Psoas muscle (tissue), 8 donors: ENCODE measurements around the gene GRID1. TPM values are rescaled to one million over a fixed set of nuclear protein-coding genes. Genes with fewer than 3 reads are reported as not detected.

ENCODE experiments used
- ATAC-seq, 4 donors: fragments of 200-7000 bp; cut with Tn5 transposase; one replicate each; pipeline ENCODE4 v1.9.1; 2020; ENCODE audit warnings: moderate library complexity in 3 of 4, mild to moderate bottlenecking in 2 of 4
- DNase-seq, 2 donors: peaks; one replicate each; pipeline ENCODE4 v3.0.0-alpha.2; 2020
- H3K27ac ChIP-seq: fragments of 200-600 bp; one replicate; pipeline ENCODE4 v1.8.0; 2022
- H3K27me3 ChIP-seq, 3 donors: fragments of 200-600 bp in 1 of 3; one replicate each; pipeline versions ENCODE4 v1.6.1 to v1.8.0; 2013 to 2022; ENCODE audit warnings: low read length in 2 of 3, mild to moderate bottlenecking in 2 of 3, moderate library complexity in 1 of 3; ENCODE audit not compliant: insufficient read depth in 3 of 3
- H3K36me3 ChIP-seq, 2 donors: fragments of 200-600 bp in 1 of 2; one replicate each; pipeline versions ENCODE4 v1.6.1 to v1.8.0; 2013 to 2022; ENCODE audit warnings: low read depth in 1 of 2, mild to moderate bottlenecking in 1 of 2, moderate library complexity in 1 of 2; ENCODE audit not compliant: insufficient read depth in 1 of 2
- H3K4me1 ChIP-seq: fragments of 200-600 bp; one replicate; pipeline ENCODE4 v1.8.0; 2022
- H3K4me3 ChIP-seq: fragments of 200-600 bp; one replicate; pipeline ENCODE4 v1.8.0; 2022; ENCODE audit warnings: mild to moderate bottlenecking
- H3K9me3 ChIP-seq: fragments of 200-600 bp; one replicate; pipeline ENCODE4 v1.8.0; 2022
- CTCF ChIP-seq: fragments of 200-600 bp; IDR thresholded peaks from one replicate; pipeline ENCODE4 v1.8.0; 2022; ENCODE audit warnings: antibody characterized with exemption
- WGBS, 3 donors: extraction: QIAGEN DNeasy Blood & Tissue Kit; methylation state at CpG; one replicate each; pipeline versions ENCODE4 v1.1.6 to v1.1.7; 2013; 5-methylcytosine and 5-hydroxymethylcytosine counted together
- intact Hi-C, 2 donors: fragments of 100-400 bp; cut with DNase I; formaldehyde crosslinking; loops; one replicate each; pipeline versions ENCODE4 v1.11.0 to v1.14.2; 2022
- polyA plus RNA-seq, 3 donors: library from polyadenylated mRNA; stranded (reverse); fragments of 200-250 nt; gene quantifications; one replicate each; pipeline ENCODE4 v1.2.3, GENCODE V29; 2013
- total RNA-seq, 4 donors: library from RNA; stranded (reverse); fragmentation: NEBNext Ultra II Directional in 2 of 4; extraction: Animal tissue kit (Norgen Biotek cat#: 25700) in 2 of 4; gene quantifications; one replicate each; pipeline versions ENCODE4 v1.2.1 to v1.2.4, GENCODE V29; 2021 to 2023
- donor health status: healthy with polysubstance abuse.
- donor health status: DM: no; HTN: no; CAD: no; lungs with moderate emphysema.
- donor health status: Bipolar disorder and iron deficiency.
- donor health status: healthy.
- donor health status: DM: yes; HTN: yes; CAD: no.
- donor health status: DM: no; HTN: no; CAD: no.
- donor health status: DM: no; HTN: no; CAD: no.
- donor health status: DM: yes; HTN: yes; CAD: no.

The GRID1 gene
- total and polyA plus RNA-seq, 7 donors = 0.17 to 0.56 (median 0.24) TPM

GRCh38 chr10:86393362-86393761 lies 26.8 kb upstream of the GRID1 start:
- Histone ChIP-seq H3K36me3 (no peaks in the 10 kb centered on the region), H3K27me3 (peaks cover 0 to 15% (median 9%) of the 10 kb centered on the region in 3 donors), H3K27ac (no peak overlapping the region), H3K9me3 (no peaks in the 10 kb centered on the region), H3K4me1 (peaks cover 3% of the 10 kb centered on the region), H3K4me3 (no peak overlapping the region)
- no peak for DNase-seq
- intact Hi-C loops = no loop called here
- TF ChIP-seq CTCF = no peak
- WGBS, 3 donors = 58 to 69% (median 65%) methylated on average over 9 of the region's 9 CpGs
- no peak for ATAC-seq

GRCh38 chr10:86392723-86393094 lies 26.1 kb upstream of the GRID1 start:
- Histone ChIP-seq H3K36me3 (no peaks in the 10 kb centered on the region), H3K4me3 (no peak overlapping the region), H3K9me3 (no peaks in the 10 kb centered on the region), H3K27me3 (peaks cover 0 to 21% (median 12%) of the 10 kb centered on the region in 3 donors), H3K27ac (no peak overlapping the region), H3K4me1 (peaks cover 3% of the 10 kb centered on the region)
- DNase-seq (no peak), ATAC-seq (no peak)
- 75 to 80% (median 79%) methylated on average over 7 of the region's 7 CpGs for WGBS, 3 donors
- intact Hi-C loops = no loop called here
- no peak for TF ChIP-seq CTCF

DNA sequence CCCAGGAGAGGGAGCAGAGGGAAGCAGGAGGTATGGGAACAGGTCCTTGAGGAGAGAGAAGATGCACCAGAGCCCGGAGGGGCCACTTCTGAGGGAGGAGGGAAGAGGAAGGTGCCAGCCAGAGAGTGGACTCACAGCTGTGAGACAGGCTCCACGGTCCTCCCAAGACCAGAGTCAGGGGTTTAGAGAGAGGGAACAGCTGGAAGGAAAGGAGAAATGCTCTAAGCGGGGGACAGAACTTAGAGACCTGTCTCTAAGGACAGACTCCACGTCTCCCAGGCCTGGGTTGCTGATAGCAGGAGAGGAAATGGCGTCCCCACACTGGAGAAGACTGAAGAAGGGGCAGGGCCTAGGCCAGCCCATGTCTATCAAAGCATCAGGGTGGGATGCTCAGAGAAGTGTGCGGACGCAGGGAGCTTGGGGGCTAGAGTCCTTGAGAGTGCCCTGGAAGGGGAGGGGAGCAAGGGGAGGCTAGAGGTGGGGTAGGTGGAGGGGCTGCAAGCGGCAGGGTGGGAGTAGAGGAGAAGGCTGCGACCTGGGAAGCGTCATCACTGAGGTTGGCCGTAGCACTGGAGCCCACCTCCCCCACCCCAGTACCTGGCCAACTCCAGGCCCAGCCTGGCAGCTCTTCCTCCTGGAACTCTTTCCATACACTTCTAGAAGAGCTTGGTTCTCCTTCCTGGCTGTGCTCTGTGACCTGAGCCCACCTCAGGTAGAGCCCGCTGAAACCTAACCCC lies 25.6 kb upstream of the GRID1 start:
- Histone ChIP-seq H3K27ac (no peak overlapping the region), H3K36me3 (no peaks in the 10 kb centered on the region), H3K4me1 (peaks cover 3% of the 10 kb centered on the region), H3K9me3 (no peaks in the 10 kb centered on the region), H3K27me3 (peaks cover 0 to 27% (median 12%) of the 10 kb centered on the region in 3 donors), H3K4me3 (no peak overlapping the region)
- intact Hi-C loops = no loop called here
- no peak for DNase-seq
- WGBS, 3 donors = 72 to 76% (median 75%) methylated on average over 12 of the region's 12 CpGs
- no peak for TF ChIP-seq CTCF
- no peak for ATAC-seq

- Histone ChIP-seq H3K27me3 (peaks cover 0 to 35% (median 14%) of the 10 kb centered on the region in 3 donors), H3K4me1 (peaks cover 3% of the 10 kb centered on the region), H3K4me3 (no peak overlapping the region), H3K9me3 (no peaks in the 10 kb centered on the region), H3K27ac (no peak overlapping the region), H3K36me3 (no peaks in the 10 kb centered on the region)
- TF ChIP-seq CTCF = no peak
- DNase-seq (no peak), ATAC-seq (no peak)
- intact Hi-C loops = no loop called here
- WGBS, 3 donors = 80 to 88% (median 83%) methylated on average over 8 of the region's 8 CpGs
Measured at GRCh38 chr10:86391236-86391840, 24.7 kb upstream of the GRID1 start.
